NCI-H187 (cell line): Measurements from ENCODE around the gene FAM163B.
"Not testable (repeated sequence)": the region's sequence is repeated elsewhere in the genome, so short reads cannot be mapped to it uniquely, and the experiment has no call there.

Experiments
- DNase-seq, 2 experiments: peaks; one replicate each; lab custom pipeline; 2025; lab: John Stamatoyannopoulos, UW

FAM163B gene

DNA sequence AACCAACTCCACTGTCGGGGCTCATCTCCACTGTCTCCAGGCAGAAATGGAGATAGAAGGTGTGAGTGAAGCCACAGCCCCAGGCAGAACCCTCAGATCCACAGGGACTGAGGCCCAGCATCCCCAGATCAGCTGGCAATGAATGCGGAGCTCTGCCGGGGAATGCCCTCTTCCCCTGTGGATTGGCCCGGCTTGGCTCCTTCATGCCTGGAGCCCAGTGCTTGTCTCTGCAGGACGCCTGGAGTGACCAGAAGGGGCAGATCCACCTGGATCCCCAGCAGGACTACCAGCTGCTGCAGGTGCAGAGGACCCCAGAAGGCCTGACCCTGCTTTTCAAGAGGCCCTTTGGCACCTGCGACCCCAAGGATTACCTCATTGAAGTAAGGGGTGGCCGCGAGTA, 30.4 kb upstream of the FAM163B start:
- no peak for DNase-seq

DNA sequence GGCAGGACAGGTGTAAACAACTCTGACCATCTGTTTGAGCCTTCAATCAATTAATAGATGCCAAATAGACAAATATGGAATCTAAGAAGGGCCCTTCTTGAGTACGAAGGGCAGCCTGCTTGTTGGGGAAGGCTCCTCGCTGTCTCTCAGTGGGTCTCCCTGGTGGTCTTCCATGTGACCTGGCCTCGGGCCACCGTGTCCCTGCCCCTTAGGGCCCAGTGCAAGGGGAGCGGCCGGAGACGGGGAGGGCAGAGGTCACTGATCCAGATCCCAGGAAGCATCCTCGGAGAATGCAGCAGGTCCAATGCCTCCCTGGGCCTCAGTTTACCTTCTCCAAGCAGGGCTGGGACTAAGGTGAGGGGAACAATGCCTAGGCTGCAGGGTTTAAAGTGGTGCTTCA, 29.5 kb upstream of the FAM163B start:
- DNase-seq = no peak

DNA sequence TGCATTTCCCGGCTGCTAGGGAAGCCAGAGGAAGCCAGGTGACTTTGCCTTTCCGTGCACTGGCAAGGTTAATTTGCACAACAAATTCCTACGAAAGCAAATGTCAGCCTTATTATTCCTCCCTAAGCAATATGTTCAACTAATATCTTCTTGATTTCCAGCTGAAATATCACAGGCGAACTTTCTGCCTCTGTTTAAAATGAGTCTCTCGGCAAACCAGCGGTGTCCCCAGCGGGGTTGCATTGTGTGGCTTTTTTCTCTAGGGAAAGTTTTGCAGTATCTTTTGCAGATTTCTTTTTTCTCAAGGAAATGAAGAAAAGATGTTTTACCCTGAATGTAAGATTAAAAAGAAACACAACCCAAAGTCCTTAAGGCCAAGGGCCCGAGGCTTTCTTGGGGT, 28.9 kb upstream of the FAM163B start:
- no peak for DNase-seq

DNA sequence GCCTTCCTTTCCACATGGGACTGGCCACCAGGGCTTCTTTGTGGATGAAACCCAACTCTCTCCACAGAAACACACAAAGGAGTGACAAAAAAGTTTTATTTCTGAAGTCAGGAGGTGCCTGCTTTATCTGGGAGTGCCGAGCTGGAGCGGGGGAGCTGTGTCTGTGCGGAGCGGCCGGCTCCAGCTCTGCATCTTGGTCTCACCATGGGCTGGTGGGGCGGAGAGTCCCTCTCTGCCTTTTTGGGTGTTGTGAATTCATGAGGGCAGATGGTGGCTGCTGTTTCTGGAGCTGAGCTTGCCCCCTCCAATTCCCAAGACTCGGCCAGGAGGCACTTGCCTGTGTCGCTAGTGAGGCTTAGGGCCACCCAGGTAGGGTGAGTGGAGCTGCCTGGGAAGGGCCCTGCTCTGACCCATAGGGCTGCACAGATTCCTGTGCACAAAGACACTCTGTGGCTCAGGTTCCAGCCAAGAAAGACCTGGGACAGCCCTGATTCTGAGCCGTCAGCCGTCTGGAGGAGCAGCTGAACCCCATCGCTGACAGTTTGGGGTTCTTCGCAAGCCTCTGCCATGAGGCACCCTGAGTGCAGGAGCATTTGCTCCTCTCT, 28.4 kb upstream of the FAM163B start:
- no peak for DNase-seq

DNA sequence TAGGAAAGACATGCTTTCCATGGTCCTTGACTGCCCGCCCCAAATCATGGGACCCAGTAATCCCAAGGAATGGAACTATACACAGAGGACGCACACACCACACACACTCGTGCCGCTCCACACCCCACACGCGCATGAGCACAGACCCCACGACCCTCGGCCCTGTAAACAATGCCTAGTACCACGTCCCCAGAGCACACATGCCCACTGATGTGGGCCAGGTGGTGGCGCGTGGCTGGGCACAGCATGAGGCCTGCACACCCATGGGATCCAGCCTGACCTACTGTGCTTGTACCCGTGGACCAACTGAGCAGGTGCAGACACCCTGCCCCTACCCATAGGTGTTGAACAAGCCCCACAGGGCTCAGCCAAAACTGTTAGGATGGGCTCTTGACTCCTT, 27.7 kb upstream of the FAM163B start:
- DNase-seq = no peak

DNA sequence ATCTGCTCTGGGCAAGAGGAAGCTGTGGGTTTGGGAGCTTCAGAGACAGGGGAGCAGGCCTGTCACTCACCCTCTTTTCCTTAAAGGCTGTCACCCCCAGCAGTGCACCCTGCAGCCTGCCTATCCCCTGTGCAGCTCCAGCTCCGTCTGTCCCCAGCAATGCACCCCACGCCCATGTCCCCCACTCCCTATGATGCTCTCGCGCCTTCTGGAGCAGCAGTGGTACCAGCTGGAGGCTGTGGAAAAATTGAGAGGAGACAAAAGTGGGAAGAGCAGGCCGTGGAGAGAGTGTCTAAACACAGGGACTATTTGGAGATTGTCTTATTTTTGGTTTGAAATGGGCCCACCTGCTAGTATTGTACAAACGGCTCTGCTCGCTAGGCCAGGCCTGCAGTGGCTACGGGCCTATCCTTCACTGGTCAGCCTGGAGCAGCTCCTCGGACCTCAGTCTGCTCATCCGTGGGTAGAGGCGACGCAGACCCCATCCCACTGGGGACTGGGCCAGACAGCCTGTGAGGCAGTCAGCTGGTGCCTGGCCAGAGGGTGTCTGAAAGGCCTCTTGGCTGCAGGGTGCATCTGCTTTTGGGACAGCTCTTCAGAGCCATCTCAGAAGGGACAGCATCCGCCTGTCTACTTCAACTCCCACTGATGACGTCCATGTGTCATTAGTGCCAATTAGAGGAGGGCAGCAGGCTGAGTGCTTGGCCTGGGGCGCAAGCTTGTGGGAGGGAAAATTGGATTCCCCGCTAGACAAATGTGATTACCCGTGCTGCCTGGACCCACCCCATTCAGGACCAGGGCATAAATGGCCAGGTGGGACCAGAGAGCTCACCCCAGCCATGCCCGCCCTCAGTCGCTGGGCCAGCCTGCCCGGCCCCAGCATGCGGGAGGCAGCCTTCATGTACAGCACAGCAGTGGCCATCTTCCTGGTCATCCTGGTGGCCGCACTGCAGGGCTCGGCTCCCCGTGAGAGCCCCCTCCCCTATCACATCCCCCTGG, 26.6 kb upstream of the FAM163B start, which contains the start of gene DBH:
Gene DBH, plus strand, starts transcription at position 831 of the 999 bp plus-strand sequence. Its CDS starts 9 bp downstream, at position 840.
- no peak for DNase-seq

DNA sequence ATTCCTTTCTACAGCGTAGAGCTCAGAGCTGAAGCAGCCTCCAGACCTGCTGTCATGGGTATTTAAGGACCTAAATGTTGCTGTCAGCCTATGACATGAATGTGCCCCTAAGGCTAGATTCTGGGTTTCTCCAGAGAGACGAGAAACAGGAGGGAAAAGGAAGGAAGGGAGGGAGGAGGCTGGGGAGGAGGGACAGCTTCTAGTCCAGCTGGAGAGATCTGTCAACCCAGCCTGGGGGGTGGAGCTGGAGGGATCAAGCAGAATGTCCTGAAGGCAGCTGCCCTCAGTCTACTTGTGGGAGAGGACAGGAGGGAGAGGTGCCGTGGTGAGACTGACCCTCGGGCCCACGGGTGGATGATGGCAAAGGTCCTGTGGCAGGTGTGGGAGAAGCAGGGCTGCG, 25.9 kb upstream of the FAM163B start:
- no peak for DNase-seq

DNA sequence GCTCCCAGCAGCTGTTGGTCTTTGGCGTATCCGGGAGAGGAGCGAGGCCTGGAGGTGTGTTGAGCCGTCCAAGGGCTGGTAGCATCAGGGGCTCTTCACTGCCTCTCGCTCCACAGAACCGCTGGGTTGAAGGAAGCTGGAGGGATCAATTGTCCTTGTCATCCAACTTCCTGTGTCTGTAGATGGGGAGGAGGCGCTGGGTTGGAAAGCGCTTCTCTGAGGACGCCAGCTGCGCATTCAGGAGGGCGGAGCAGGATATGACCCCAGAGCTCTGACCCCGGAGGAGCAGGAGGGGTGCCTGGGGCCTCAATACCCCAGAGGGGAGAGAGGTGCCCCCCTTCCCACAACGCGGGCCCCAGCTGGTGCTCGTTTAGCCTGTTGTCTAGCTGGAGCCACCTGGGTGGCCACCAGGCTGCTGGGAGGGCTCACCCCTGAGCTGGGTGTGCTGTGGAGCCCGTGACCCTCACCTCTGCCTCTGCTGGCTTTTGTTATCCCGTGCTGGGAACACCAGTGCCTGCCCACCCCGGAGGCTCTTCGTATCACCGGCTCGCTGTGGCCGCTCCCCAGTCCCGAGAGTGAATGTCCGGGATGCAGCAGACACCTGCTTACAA, 25.0 kb upstream of the FAM163B start:
- peak; percentile 11 to 39 for DNase-seq

DNA sequence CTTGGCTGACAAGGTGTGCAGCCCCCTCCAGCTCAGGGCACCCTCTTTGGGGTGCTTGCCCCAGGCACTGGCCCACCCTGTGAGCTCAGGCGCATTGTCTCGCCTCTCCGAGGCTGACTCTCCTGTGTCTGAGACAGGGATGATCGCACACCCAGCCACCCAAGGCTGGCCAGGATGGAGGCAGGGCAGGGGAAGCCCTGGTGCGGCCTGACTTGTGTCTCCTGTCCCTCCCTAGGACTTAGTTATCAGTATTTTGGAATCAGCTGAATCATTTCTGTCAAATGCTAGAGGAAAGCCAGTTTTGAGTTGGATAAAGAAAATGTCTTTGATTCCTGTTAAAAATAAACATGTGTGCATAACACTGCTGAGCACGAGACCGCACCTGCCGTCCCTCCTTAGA, 24.5 kb upstream of the FAM163B start:
- DNase-seq = no peak

DNA sequence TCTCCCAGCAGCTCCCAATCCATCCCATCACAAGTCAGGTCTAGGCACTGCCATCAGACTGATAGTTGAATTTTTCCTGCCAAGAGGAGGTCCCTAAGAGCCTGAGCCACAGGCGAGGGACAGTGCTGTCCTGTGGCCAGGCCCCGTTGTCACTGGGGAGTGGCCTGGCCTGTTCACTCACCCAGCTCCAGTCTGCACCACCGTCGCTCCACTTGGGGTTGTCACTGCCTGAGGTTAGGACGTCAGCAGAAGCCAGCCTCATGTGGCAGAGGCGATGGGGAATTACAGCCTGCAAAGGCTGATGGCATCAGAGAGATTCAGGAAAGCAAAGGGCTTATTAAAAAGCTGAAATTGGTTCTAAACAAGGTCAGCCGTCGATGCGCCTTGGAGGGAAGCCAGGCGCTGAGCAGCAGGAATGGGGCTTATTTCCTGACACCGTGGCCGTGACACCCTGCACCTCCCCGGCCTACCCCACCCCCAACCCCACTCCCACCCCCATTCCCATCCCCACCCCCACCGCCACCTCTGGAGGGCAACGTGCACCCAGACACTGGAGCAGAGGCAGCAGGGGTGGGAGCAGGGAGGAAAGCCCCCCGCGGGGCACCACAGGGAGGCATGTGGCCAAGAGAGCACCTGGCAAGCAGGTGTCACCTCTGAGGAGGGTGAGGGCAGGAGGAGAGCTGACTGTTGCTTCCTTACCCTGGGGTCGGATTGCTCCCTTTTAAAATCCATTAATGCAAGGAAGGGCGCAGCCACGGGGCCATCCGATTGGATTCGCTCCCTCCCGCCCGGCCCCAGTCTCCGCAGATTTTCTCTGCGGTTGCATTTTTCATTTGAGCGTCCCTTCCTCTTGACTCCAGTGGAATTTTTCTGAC, 23.9 kb upstream of the FAM163B start:
- no peak for DNase-seq

DNA sequence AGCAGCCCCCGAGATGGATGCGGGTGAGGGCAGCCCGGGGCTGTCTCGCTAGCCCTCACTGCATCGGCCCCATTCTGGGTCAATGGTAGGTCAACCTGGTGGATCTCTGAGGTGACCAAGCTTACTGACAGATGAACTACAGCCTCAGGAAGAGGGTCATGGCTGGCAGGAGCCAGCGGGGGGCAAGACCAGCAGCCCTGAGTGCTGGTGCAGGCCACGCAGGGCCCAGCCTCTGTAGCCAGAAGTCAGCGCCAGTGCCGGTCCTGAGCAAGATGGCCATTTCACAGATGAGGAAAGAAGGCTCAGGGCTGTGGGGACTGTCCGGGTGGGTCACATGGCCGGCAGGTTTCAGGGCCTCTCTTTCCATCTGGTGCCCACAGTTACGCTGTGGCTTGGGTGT, 21.9 kb upstream of the FAM163B start:
- no peak for DNase-seq

DNA sequence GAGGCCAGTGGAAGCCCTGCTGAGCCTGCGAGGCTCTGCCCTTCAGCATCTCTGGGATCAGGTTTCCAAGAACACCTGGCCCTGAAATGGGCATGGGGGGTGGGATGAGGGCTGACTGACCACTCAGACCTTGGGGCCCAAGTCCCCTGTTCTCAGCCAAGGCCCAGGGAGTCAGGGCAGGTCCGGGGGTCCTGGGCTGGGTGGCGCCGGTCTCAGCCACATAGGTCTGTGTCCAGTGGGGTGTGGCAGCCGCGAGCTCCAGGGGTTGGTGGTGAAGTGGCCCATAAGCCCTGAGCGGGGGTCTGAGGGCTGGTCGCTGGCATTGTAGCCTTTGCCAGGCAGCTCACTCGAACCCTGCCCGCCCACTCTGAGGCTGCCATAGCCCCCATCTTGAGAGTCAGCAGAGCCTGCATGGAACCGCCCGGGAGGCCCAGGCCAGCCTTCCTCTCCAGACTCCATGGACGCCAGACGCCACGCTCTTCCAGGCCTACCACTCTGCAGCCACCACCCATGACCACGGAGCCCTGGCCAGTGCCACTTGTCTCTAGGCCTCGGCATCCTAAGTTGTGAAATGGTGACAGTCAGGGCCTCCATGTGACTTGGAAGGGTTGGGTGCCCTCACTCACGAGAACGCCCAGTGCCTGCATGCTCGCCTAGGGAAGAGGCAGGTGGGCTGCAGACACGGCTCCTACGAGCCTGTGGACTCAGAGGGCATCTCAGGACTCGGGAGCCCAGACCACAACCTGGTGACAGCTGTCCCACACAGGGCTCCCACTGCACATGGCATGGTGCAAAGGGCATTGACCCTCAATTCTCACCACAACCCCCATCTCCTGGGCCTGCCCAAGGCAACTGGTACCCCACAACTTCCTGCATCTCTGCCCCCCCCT, 20.3 kb upstream of the FAM163B start:
- DNase-seq = no peak

DNA sequence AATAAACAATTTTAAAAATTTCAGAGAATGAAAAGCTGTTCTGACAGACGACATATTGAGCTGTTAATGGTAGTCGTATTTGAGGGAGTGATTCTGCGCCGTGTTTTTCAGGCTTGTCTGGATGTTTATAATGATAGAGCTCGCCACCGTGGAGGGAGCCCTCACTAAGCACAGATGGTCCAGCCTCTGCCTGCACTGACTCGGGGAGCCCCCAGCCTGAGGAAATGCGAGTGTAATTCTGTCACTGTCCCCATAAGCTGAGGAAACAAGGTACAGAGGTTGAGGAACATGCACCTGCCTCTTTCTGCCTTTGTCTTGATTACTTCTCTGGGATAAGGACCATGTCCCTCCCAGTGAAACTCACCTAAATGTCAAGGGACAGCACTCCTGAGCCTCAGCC, 19.6 kb upstream of the FAM163B start:
- DNase-seq = no peak

DNA sequence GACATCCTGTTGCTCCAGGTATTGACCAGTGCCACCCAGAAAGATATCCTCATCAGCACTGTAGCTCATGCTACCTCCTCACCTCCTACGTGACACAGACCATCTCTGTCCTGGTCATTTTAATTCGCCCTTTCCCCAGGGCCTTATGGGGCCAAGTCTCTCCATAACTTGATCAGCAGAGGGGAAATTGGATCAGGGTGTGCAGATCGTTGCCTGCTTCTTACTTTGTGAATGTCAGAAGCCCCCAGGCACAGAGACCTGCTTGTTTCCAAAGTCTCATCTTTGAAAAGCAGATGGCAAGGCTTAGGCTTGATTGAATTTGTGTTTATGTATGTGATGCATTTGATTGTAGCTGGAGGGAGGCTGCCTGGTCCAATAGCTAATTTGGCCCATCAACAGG, 18.2 kb upstream of the FAM163B start:
- DNase-seq = no peak

DNA sequence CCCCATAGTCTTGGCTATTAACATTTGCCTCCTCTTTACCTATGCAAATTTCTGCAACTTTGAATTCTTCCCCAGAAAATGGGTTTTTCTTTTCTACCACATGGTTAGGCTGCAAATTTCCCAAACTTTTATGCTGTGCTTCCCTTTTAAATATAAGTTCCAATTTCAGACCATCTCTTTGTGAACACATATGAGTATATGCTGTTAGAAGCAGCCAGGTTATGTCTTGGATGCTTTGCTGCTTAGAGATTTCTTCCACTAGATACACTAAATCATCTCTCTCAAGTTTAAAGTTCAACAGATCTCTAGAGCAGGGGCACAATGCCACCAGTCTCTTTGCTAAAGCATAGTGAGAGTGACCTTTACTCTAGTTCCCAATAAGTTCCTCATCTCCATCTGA, 16.8 kb upstream of the FAM163B start:
- not testable (repeated sequence) for DNase-seq

DNA sequence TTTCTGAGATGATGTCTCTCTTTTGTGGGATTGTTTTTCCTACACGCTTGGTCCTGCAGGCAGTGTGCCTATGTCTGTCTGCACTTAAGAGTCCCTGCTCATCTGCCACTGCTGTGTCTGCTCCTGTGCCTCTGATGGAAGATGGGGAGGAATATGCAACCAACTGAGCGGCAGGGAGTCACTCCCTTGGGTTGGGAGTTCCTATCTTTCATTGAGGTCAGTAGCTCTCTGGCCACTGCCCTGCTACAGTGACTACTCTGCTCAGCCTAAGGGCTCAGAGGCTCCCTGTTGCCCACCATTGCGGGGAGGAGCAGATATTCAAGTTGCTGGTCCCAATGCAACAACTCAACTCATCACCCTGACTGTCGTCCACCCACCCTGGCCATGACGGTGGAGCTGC, 13.4 kb upstream of the FAM163B start:
- no peak for DNase-seq

DNA sequence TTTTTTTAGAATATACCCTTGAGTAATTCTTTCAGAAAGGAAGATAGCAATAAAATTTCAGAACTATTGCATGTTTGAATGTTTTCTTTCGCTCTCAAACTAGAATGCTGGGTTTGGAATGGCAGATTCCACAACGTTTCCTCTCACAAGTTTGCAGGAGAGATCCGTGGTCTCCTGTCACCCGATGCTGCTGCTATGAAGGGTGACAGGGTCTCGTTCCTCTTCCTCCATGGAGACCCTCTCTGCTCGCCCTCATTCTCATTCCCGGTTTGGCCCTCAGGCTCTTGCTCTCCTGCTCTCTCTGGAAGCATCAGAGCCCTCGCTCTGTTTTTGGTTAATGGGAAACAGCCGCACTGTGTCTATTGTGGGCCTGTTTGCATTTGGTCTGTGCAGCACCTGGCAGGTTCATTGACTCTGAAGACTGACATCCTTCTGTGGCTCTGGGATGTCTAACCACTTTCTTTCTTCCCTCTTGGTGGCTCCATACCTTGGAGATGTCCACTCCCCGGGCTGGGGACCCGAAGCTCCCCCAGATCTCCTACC, 12.6 kb upstream of the FAM163B start:
- DNase-seq = no peak

DNA sequence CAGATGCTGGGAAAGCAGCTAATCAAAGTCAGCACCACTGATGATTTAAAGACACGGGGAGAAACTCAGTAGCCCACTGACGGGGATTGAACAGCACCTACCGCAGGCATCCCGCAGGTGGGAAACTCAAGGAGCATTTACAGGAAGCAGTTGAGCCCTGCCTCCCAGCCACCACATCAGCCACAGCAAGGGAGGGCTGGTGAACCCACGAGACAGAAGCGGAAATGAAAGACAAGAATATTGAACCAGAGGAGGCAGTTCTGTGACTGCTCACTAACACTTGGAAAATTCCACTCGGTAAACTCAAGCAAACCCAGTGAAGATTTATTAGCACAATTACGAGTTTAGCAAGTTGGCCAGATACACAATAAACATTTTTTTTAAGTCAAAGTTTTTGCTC, 10.6 kb upstream of the FAM163B start:
- DNase-seq = no peak

DNA sequence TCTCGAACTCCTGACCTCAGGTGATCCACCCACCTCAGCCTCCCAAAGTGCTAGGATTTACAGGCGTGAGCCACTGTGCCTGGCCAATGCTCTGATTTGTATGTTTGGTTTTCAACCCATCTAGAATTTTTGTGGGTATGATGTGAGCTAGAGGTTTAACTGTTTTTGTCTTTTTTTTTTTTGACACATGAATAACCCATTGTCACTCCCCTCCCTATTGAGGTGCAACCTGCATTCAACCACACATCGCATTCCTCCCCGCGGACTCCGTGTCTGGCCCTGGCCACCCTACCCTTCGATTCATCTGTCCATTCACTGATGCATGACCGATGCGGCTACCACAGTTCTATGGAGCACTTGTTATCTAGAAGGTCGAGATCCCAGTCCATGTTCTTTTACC, 9.5 kb upstream of the FAM163B start:
- DNase-seq = no peak

DNA sequence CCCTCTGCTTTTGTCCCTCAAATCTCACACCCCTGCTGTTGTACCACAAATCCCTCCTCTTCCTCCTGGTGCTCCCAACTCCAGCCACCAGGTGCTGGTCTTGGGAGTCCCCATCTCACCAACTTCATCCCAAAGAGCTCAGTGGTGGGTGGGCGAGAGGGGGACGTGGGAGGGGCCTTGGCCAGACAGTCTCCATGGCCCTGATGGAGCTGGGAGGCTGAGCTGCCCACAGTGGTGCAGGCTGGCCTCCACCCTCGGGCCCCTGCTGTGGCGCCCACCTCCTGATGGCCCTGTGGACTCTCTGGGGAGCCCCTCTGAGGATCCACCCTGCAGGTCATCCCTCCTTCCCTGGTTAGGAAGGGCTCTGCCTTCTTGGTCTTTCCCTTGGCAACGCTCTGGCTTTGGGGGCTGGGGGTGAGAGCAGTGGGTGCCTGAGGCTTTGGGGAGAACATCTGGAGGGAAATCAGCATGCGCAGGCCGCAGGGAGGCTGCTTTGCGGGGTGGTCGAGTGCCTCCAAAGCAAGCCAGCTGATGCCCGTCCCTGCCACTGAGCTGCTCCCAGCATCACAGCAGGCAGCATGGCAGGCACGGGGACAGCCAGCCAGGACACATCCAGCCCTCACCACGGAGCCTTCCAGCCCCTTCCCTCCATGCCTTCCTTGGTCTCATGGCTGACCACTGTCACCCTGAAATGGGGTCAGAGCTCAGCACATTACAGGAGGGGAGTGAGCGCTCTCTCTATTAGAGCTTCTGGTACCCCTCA, 7.6 kb upstream of the FAM163B start:
- DNase-seq = no peak
